Measurements from ENCODE around the gene SLC45A3. TPM values are rescaled to one million over a fixed set of nuclear protein-coding genes. Genes with fewer than 3 reads are reported as not detected.

SLC45A3 gene
- total RNA-seq, 1 donor from 2014 or later: 9.2 TPM

DNA sequence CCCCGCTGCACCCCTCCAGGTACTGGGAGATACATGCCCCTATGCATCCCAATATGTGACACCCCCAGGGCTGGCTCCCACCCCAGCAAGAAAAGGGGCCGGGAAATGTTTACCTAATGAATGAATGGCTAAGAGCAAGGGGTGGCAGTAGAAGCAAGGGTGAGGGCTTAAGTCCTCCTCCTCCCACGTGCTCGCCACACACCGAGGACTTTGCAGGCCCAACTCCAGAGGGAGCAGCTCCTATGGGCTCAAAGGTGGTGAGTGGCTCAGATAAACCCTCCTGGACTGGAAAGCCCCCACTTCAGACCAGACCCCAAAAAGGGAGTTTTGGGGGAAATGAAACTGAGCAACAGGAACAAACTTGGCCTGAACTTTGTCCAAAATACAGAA lies 11.4 kb downstream of the SLC45A3 start:
- Mint-ChIP-seq H3K27ac (ENCODE audit: unreplicated experiment) (no peak overlapping the region), H3K9me3 (ENCODE audit: unreplicated experiment) (no peaks in the 10 kb centered on the region), H3K36me3 (ENCODE audit: low read depth, unreplicated experiment) (no peaks in the 10 kb centered on the region), H3K27me3 (ENCODE audit: unreplicated experiment) (peaks cover 6% of the 10 kb centered on the region), H3K4me1 (ENCODE audit: unreplicated experiment) (peaks cover 46% of the 10 kb centered on the region), H3K4me3 (ENCODE audit: unreplicated experiment) (peak overlapping the region; percentile 56)
- no peak for DNase-seq (ENCODE audit: low spot score)
- TF ChIP-seq, protein P1, sequence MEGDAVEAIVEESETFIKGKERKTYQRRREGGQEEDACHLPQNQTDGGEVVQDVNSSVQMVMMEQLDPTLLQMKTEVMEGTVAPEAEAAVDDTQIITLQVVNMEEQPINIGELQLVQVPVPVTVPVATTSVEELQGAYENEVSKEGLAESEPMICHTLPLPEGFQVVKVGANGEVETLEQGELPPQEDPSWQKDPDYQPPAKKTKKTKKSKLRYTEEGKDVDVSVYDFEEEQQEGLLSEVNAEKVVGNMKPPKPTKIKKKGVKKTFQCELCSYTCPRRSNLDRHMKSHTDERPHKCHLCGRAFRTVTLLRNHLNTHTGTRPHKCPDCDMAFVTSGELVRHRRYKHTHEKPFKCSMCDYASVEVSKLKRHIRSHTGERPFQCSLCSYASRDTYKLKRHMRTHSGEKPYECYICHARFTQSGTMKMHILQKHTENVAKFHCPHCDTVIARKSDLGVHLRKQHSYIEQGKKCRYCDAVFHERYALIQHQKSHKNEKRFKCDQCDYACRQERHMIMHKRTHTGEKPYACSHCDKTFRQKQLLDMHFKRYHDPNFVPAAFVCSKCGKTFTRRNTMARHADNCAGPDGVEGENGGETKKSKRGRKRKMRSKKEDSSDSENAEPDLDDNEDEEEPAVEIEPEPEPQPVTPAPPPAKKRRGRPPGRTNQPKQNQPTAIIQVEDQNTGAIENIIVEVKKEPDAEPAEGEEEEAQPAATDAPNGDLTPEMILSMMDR (IDR thresholded peaks at IDR 0.05; ENCODE audit: unreplicated experiment): no peak

DNA sequence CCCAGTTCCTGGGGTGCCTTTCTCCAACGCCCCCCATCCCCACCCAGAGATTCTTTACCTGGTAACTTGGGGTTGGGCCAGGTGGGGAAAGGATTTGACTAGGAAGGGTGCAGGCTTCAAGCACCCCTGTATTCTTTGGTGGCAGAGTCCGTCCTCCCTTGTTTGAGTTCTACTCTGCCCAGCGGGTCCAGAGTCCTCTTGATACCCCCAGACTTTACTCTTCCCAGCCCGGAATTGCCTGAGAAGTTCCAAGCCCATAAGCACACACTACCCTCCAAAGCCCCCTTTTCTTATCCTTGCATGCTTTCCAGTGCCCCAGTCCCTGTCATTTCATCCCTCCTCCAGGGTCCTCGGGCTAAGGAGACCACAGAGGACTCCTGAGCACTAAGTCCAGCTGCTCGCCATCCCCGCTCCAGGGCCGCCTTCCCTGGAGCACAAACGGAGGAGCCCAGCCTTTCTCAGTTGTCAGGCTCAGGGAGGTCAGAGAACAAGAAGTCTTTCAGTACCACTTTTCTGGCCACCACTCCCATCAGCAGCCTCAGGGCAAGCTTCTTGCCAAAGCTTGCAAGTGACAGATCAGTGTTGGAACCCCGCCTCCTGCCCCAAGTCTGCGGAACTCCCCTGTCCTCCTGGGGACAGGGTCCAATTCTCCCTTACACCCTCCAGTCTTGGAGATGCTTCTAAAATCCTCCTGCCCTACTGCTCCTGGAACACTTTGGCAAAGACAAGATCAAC lies 12.2 kb downstream of the SLC45A3 start:
- Mint-ChIP-seq H3K4me1 (ENCODE audit: unreplicated experiment) (peaks cover 49% of the 10 kb centered on the region), H3K27me3 (ENCODE audit: unreplicated experiment) (peaks cover 8% of the 10 kb centered on the region), H3K9me3 (ENCODE audit: unreplicated experiment) (no peaks in the 10 kb centered on the region), H3K4me3 (ENCODE audit: unreplicated experiment) (no peak overlapping the region), H3K36me3 (ENCODE audit: low read depth, unreplicated experiment) (peaks cover 4% of the 10 kb centered on the region), H3K27ac (ENCODE audit: unreplicated experiment) (no peak overlapping the region)
- TF ChIP-seq, protein P1 (IDR thresholded peaks at IDR 0.05; ENCODE audit: unreplicated experiment): no peak
- DNase-seq (ENCODE audit: low spot score): no peak

GRCh38 chr1:205666372-205667166 lies 13.7 kb downstream of the SLC45A3 start:
- DNase-seq (ENCODE audit: low spot score): no peak
- no peak overlapping the region for H3K4me3 Mint-ChIP-seq (ENCODE audit: unreplicated experiment)
- H3K27ac Mint-ChIP-seq (ENCODE audit: unreplicated experiment): no peak overlapping the region
- peaks cover 7% of the 10 kb centered on the region for H3K36me3 Mint-ChIP-seq (ENCODE audit: low read depth, unreplicated experiment)
- TF ChIP-seq, protein P1 (IDR thresholded peaks at IDR 0.05; ENCODE audit: unreplicated experiment): no peak
- no peaks in the 10 kb centered on the region for H3K9me3 Mint-ChIP-seq (ENCODE audit: unreplicated experiment)
- peaks cover 49% of the 10 kb centered on the region for H3K4me1 Mint-ChIP-seq (ENCODE audit: unreplicated experiment)
- peaks cover 8% of the 10 kb centered on the region for H3K27me3 Mint-ChIP-seq (ENCODE audit: unreplicated experiment)

DNA sequence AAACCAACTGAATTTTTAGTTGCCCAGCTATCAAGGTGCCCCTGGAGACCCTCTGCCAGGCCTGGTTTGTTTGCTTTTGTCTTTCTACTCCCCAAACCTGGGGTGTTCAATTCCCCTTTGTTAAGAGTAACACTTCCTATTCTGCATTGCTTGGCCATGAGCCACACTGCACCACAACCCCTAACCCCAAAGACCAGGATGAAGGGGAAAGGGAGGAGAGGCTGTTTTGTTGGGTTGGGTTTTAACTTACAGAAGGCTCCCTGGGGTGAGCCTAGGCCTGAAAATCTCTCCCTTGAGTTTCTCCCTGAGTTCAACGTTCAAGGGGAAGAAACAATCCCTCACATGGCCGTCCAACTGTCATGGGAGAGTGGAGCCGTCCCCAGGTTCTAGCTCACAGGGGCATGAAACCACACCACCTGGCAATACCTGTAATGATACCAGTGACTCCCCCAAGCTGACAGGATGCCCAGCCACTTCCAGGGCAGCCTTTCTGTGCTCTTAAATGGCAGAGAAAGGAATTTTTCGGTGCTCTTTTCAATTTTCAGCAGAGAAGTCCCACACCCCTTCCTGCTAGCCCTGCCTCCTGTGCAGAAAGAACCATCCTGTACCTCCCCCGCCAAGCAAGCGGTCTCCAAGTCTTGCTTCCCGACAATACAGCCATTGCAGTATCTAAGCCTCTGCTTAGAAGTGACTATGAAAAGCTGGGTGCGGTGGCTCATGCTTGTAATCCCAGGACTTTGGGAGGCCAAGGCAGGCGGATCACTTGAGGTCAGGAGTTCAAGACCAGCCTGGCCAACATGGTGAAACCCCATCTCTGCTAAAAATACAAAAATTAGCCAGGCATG lies 14.9 kb downstream of the SLC45A3 start:
- peaks cover 49% of the 10 kb centered on the region for H3K4me1 Mint-ChIP-seq (ENCODE audit: unreplicated experiment)
- no peaks in the 10 kb centered on the region for H3K9me3 Mint-ChIP-seq (ENCODE audit: unreplicated experiment)
- peaks cover 10% of the 10 kb centered on the region for H3K27me3 Mint-ChIP-seq (ENCODE audit: unreplicated experiment)
- DNase-seq (ENCODE audit: low spot score): no peak
- no peak overlapping the region for H3K4me3 Mint-ChIP-seq (ENCODE audit: unreplicated experiment)
- peaks cover 7% of the 10 kb centered on the region for H3K36me3 Mint-ChIP-seq (ENCODE audit: low read depth, unreplicated experiment)
- TF ChIP-seq, protein P1 (IDR thresholded peaks at IDR 0.05; ENCODE audit: unreplicated experiment): no peak
- no peak overlapping the region for H3K27ac Mint-ChIP-seq (ENCODE audit: unreplicated experiment)

All from endothelial cell (in vitro differentiated cells).